Lower leg skin (tissue), 4 donors: ENCODE data around the gene MPP3. TPM values are rescaled to one million over a fixed set of nuclear protein-coding genes. Genes with fewer than 3 reads are reported as not detected.

ENCODE experiments used
- DNase-seq, 2 donors: peaks; one replicate each; pipeline ENCODE4 v3.0.0-alpha.2; 2019; ENCODE audit warnings: low spot score in 2 of 2
- H3K4me3 ChIP-seq: fragments of 200-600 bp; sonication (generic); 2 replicates; pipeline ENCODE4 v1.5.1; 2017; ENCODE audit warnings: mild to moderate bottlenecking, low read depth; ENCODE audit not compliant: poor library complexity, severe bottlenecking
- CTCF ChIP-seq, 3 donors: fragments of 450-650 bp; IDR thresholded peaks; one replicate each; pipeline ENCODE4 v1.5.1; 2016; ENCODE audit warnings: antibody characterized with exemption in 3 of 3, mild to moderate bottlenecking in 3 of 3, moderate library complexity in 2 of 3
- POLR2A ChIP-seq, 2 donors: fragments of 450-650 bp; IDR thresholded peaks; one replicate each; pipeline ENCODE4 v1.6.1; 2016 to 2017; ENCODE audit warnings: antibody characterized with exemption in 2 of 2, mild to moderate bottlenecking in 1 of 2, moderate library complexity in 1 of 2
- WGBS, 2 donors: methylation state at CpG; one replicate each; pipeline ENCODE4 v1.1.5; 2018; 5-methylcytosine and 5-hydroxymethylcytosine counted together
- intact Hi-C: fragments of 100-400 bp; cut with DNase I; formaldehyde crosslinking; loops from one replicate; pipeline ENCODE4 v1.15.0; 2023; ENCODE audit warnings: low total_unique reads
- total RNA-seq, 4 donors: library from RNA; depleted of rRNA; stranded (reverse); fragments of >200 nt; gene quantifications; one replicate each; pipeline ENCODE4 v1.1.0, GENCODE V29; 2016

The MPP3 gene
- total RNA-seq, 4 donors from 2014 or later, result 1.9 to 8.9 (median 6.3) TPM

- WGBS, 2 donors, result 65 to 66% methylated on average over 5 of the region's 5 CpGs
- intact Hi-C loops, result loop anchor here (10.0 kb wide), 1 partner anchor 179 kb away; no protein-coding TSS in a partner anchor
- H3K4me3 ChIP-seq, result no peak overlapping the region
- TF ChIP-seq POLR2A (IDR thresholded peaks at IDR 0.05), result no peak
- TF ChIP-seq CTCF (IDR thresholded peaks at IDR 0.05), result no peak
- DNase-seq, result no peak
These were observed 79.3 kb downstream of the MPP3 start for GRCh38 chr17:43753493-43754129.

Other genes with a start within 250 kb of the MPP3 start
- gene MEOX1, start 171.2 kb downstream of the MPP3 start, total RNA-seq, result 1 to 10 TPM; 1.9 to 7.9 (median 3.7) TPM
- gene SOST, start 74.4 kb downstream of the MPP3 start, total RNA-seq, result 1 to 10 TPM in 1 of 4 donors, under 1 TPM in 1, not detected in 2; 0.49 to 1.5 TPM
- gene DUSP3, start 54.2 kb downstream of the MPP3 start, total RNA-seq, result 10 to 100 TPM; 33.2 to 44.1 (median 37.9) TPM
- gene CFAP97D1, start 52.7 kb downstream of the MPP3 start, total RNA-seq, result under 1 TPM in 1 of 4 donors, not detected in 3; 0.30 TPM
- 1 to 10 TPM; 6.2 to 9.7 (median 9.0) TPM for gene CD300LG, start 14.0 kb upstream of the MPP3 start, total RNA-seq
- gene MPP2, start 74.4 kb upstream of the MPP3 start, total RNA-seq, result 10 to 100 TPM in 1 of 4 donors, 1 to 10 TPM in 2, under 1 TPM in 1; 0.42 to 10.7 (median 3.7) TPM
- not detected for gene PPY, start 109.3 kb upstream of the MPP3 start, total RNA-seq
- not detected for gene PYY, start 120.8 kb upstream of the MPP3 start, total RNA-seq
- gene NAGS, start 171.5 kb upstream of the MPP3 start, total RNA-seq, result 1 to 10 TPM; 3.2 to 4.9 (median 3.6) TPM
- gene TMEM101, start 181.8 kb upstream of the MPP3 start, total RNA-seq, result 10 to 100 TPM; 28.4 to 48.0 (median 41.2) TPM
- 10 to 100 TPM; 15.0 to 31.7 (median 19.0) TPM for gene LSM12, start 233.5 kb upstream of the MPP3 start, total RNA-seq
- 10 to 100 TPM; 10.9 to 14.8 (median 12.1) TPM for gene G6PC3, start 237.6 kb upstream of the MPP3 start, total RNA-seq